ENCODE data around the gene WNT9A. TPM values are rescaled to one million over a fixed set of nuclear protein-coding genes. Genes with fewer than 3 reads are reported as not detected.
A peak's percentile ranks its signal among the peaks of the same experiment; 100 is the strongest.

Gene WNT9A
- total RNA-seq, 2 experiments from 2014 or later, result 0.08 to 0.09 TPM

GRCh38 chr1:227891955-227892488, 55.7 kb downstream of the WNT9A start:
- no peak overlapping the region for H3K27ac Mint-ChIP-seq
- ATAC-seq (ENCODE audit: low read depth) (no peak), DNase-seq (peak; percentile 21)
- H3K27me3 Mint-ChIP-seq, result no peaks in the 10 kb centered on the region
- H3K36me3 Mint-ChIP-seq, result no peaks in the 10 kb centered on the region
- H3K4me3 Mint-ChIP-seq, result no peak overlapping the region
- H3K4me1 Mint-ChIP-seq, result no peaks in the 10 kb centered on the region
- POLR2A ChIA-PET, result interaction anchor here (0.5 kb wide), 1 partner anchor 18 kb away, joined by 6 read pairs; no protein-coding TSS in a partner anchor
- H3K9me3 Mint-ChIP-seq, result no peaks in the 10 kb centered on the region

- H3K9me3 Mint-ChIP-seq, result no peaks in the 10 kb centered on the region
- no peak overlapping the region for H3K27ac Mint-ChIP-seq
- ATAC-seq (ENCODE audit: low read depth) (no peak), DNase-seq (peak; percentile 26)
- no peaks in the 10 kb centered on the region for H3K4me1 Mint-ChIP-seq
- H3K27me3 Mint-ChIP-seq, result no peaks in the 10 kb centered on the region
- H3K4me3 Mint-ChIP-seq, result no peak overlapping the region
- H3K36me3 Mint-ChIP-seq, result no peaks in the 10 kb centered on the region
- POLR2A ChIA-PET, result interaction anchor here (0.5 kb wide), 1 partner anchor 17 kb away, joined by 6 read pairs; no protein-coding TSS in a partner anchor
These were observed 56.3 kb downstream of the WNT9A start for GRCh38 chr1:227891223-227891954.

- Mint-ChIP-seq H3K36me3 (no peaks in the 10 kb centered on the region), H3K27me3 (no peaks in the 10 kb centered on the region), H3K9me3 (no peaks in the 10 kb centered on the region), H3K27ac (no peak overlapping the region), H3K4me1 (peaks cover 3% of the 10 kb centered on the region), H3K4me3 (no peak overlapping the region)
- ATAC-seq (ENCODE audit: low read depth), result no peak
- DNase-seq, result peak; percentile 27
- POLR2A ChIA-PET, result no interaction called here
These were observed 57.1 kb downstream of the WNT9A start for GRCh38 chr1:227890451-227891222.

- DNase-seq (peak; percentile 24), ATAC-seq (ENCODE audit: low read depth) (no peak)
- no peaks in the 10 kb centered on the region for H3K36me3 Mint-ChIP-seq
- H3K4me1 Mint-ChIP-seq, result peaks cover 9% of the 10 kb centered on the region
- no peaks in the 10 kb centered on the region for H3K27me3 Mint-ChIP-seq
- POLR2A ChIA-PET, result no interaction called here
- no peaks in the 10 kb centered on the region for H3K9me3 Mint-ChIP-seq
- no peak overlapping the region for H3K27ac Mint-ChIP-seq
- no peak overlapping the region for H3K4me3 Mint-ChIP-seq
These were observed 57.8 kb downstream of the WNT9A start for GRCh38 chr1:227889863-227890405.

GRCh38 chr1:227889047-227889862, 58.5 kb downstream of the WNT9A start:
- Mint-ChIP-seq H3K4me3 (no peak overlapping the region), H3K9me3 (no peaks in the 10 kb centered on the region), H3K27me3 (no peaks in the 10 kb centered on the region), H3K4me1 (peaks cover 9% of the 10 kb centered on the region), H3K27ac (no peak overlapping the region), H3K36me3 (no peaks in the 10 kb centered on the region)
- POLR2A ChIA-PET, result no interaction called here
- ATAC-seq (ENCODE audit: low read depth) (no peak), DNase-seq (peak; percentile 28)

GRCh38 chr1:227888404-227889046, 59.2 kb downstream of the WNT9A start:
- H3K9me3 Mint-ChIP-seq, result no peaks in the 10 kb centered on the region
- peaks cover 9% of the 10 kb centered on the region for H3K4me1 Mint-ChIP-seq
- H3K27me3 Mint-ChIP-seq, result no peaks in the 10 kb centered on the region
- ATAC-seq (ENCODE audit: low read depth) (no peak), DNase-seq (peak; percentile 24)
- H3K4me3 Mint-ChIP-seq, result no peak overlapping the region
- POLR2A ChIA-PET, result interaction anchor here (0.5 kb wide), 1 partner anchor 161 kb away, joined by 3 read pairs; no protein-coding TSS in a partner anchor
- H3K27ac Mint-ChIP-seq, result no peak overlapping the region
- H3K36me3 Mint-ChIP-seq, result no peaks in the 10 kb centered on the region

- DNase-seq (peak; percentile 28), ATAC-seq (ENCODE audit: low read depth) (no peak)
- peaks cover 9% of the 10 kb centered on the region for H3K4me1 Mint-ChIP-seq
- H3K27me3 Mint-ChIP-seq, result no peaks in the 10 kb centered on the region
- H3K9me3 Mint-ChIP-seq, result no peaks in the 10 kb centered on the region
- H3K27ac Mint-ChIP-seq, result no peak overlapping the region
- H3K4me3 Mint-ChIP-seq, result no peak overlapping the region
- no peaks in the 10 kb centered on the region for H3K36me3 Mint-ChIP-seq
- POLR2A ChIA-PET, result interaction anchor here (0.5 kb wide), 1 partner anchor 161 kb away, joined by 3 read pairs; no protein-coding TSS in a partner anchor
These were observed 59.9 kb downstream of the WNT9A start for GRCh38 chr1:227887697-227888403.

GRCh38 chr1:227886993-227887696, 60.6 kb downstream of the WNT9A start:
- Mint-ChIP-seq H3K36me3 (no peaks in the 10 kb centered on the region), H3K4me3 (no peak overlapping the region), H3K27me3 (no peaks in the 10 kb centered on the region), H3K9me3 (no peaks in the 10 kb centered on the region), H3K4me1 (peaks cover 9% of the 10 kb centered on the region), H3K27ac (no peak overlapping the region)
- ATAC-seq (ENCODE audit: low read depth), result peak; percentile 9
- DNase-seq, result peak; percentile 35
- POLR2A ChIA-PET, result no interaction called here

- no peaks in the 10 kb centered on the region for H3K9me3 Mint-ChIP-seq
- no peak overlapping the region for H3K27ac Mint-ChIP-seq
- POLR2A ChIA-PET, result no interaction called here
- H3K4me3 Mint-ChIP-seq, result no peak overlapping the region
- no peaks in the 10 kb centered on the region for H3K36me3 Mint-ChIP-seq
- peaks cover 9% of the 10 kb centered on the region for H3K4me1 Mint-ChIP-seq
- ATAC-seq (ENCODE audit: low read depth) (no peak), DNase-seq (peak; percentile 19)
- H3K27me3 Mint-ChIP-seq, result no peaks in the 10 kb centered on the region
These were observed 61.2 kb downstream of the WNT9A start for GRCh38 chr1:227886503-227886961.

GRCh38 chr1:227885648-227886502, 61.9 kb downstream of the WNT9A start:
- no peaks in the 10 kb centered on the region for H3K9me3 Mint-ChIP-seq
- peak overlapping the region; percentile 22 for H3K4me3 Mint-ChIP-seq
- H3K27ac Mint-ChIP-seq, result peak overlapping the region; percentile 25
- ATAC-seq (ENCODE audit: low read depth) (peak; percentile 2), DNase-seq (peak; percentile 36)
- H3K36me3 Mint-ChIP-seq, result no peaks in the 10 kb centered on the region
- POLR2A ChIA-PET, result no interaction called here
- H3K4me1 Mint-ChIP-seq, result peaks cover 9% of the 10 kb centered on the region
- peaks cover under 1% of the 10 kb centered on the region for H3K27me3 Mint-ChIP-seq

- Mint-ChIP-seq H3K4me3 (peak overlapping the region; percentile 22), H3K4me1 (peaks cover 9% of the 10 kb centered on the region), H3K27ac (peak overlapping the region; percentile 25), H3K36me3 (no peaks in the 10 kb centered on the region), H3K27me3 (peaks cover 5% of the 10 kb centered on the region), H3K9me3 (no peaks in the 10 kb centered on the region)
- DNase-seq (peak; percentile 51), ATAC-seq (ENCODE audit: low read depth) (peak; percentile 72)
- POLR2A ChIA-PET, result no interaction called here
These were observed 62.5 kb downstream of the WNT9A start for GRCh38 chr1:227885135-227885647.

Measured in activated naive CD8-positive, alpha-beta T cell treated with anti-CD3 and anti-CD28 coated beads, Interleukin-2, amount 10 ng/mL, durations not matched to agents 7 days and 5 days (primary cell).